Motor neuron (in vitro differentiated cells): ENCODE measurements around the gene CASP2. TPM values are rescaled to one million over a fixed set of nuclear protein-coding genes. Genes with fewer than 3 reads are reported as not detected.
A peak's percentile ranks its signal among the peaks of the same experiment; 100 is the strongest.
"Not testable (repeated sequence)": the region's sequence is repeated elsewhere in the genome, so short reads cannot be mapped to it uniquely, and the experiment has no call there.

Experiments used
- ATAC-seq, 8 experiments: fragments of 200-7000 bp; cut with Tn5 transposase; replicated peaks in 6 of 8; 2 replicates each; pipeline ENCODE4 v1.8.0; 2021; ENCODE audit warnings: mild to moderate bottlenecking in 8 of 8, moderate library complexity in 8 of 8
- H3K27ac ChIP-seq, 2 donors: fragments of 250-450 bp; sonication (Bioruptor Pico); 2 replicates each; pipeline ENCODE4 v1.9.0; 2021; ENCODE audit warnings: antibody characterized with exemption in 2 of 2, mild to moderate bottlenecking in 2 of 2, moderate library complexity in 1 of 2
- H3K4me1 ChIP-seq, 2 donors: fragments of 250-450 bp; sonication (Bioruptor Pico); replicated peaks in 1 of 2; 2 replicates each; pipeline ENCODE4 v1.6.1; 2021; ENCODE audit warnings: antibody characterized with exemption in 2 of 2, mild to moderate bottlenecking in 2 of 2, moderate library complexity in 1 of 2
- H3K4me3 ChIP-seq, 5 donors: fragments of 250-450 bp; sonication (Bioruptor Pico); 2 replicates each; pipeline ENCODE4 v1.9.0; 2021; ENCODE audit warnings: antibody characterized with exemption in 5 of 5, mild to moderate bottlenecking in 5 of 5, moderate library complexity in 4 of 5
- WGBS, 10 experiments: fragments of 450-650 bp; shearing (Covaris generic); methylation state at CpG; one replicate each; pipeline ENCODE4 v1.0.0; 2022; 5-methylcytosine and 5-hydroxymethylcytosine counted together
- in situ Hi-C, 9 experiments: fragments of 400-800 bp; cut with MboI; loops; one replicate each; pipeline ENCODE4 v1.15.0; 2021; ENCODE audit warnings: low sequenced_read_pairs in 9 of 9, low pct_unique_long_range_greater_than_20kb in 2 of 9; ENCODE audit not compliant: unreplicated experiment in 9 of 9
- total RNA-seq, 8 experiments: library from RNA; unstranded; fragments of 300-600 nt; gene quantifications; 2 replicates each; pipeline versions ENCODE4 v1.2.3 to v1.2.4, GENCODE V29; 2022

Gene CASP2
- total RNA-seq, 8 experiments from 2014 or later = 10.5 to 26.0 (median 14.1) TPM

DNA sequence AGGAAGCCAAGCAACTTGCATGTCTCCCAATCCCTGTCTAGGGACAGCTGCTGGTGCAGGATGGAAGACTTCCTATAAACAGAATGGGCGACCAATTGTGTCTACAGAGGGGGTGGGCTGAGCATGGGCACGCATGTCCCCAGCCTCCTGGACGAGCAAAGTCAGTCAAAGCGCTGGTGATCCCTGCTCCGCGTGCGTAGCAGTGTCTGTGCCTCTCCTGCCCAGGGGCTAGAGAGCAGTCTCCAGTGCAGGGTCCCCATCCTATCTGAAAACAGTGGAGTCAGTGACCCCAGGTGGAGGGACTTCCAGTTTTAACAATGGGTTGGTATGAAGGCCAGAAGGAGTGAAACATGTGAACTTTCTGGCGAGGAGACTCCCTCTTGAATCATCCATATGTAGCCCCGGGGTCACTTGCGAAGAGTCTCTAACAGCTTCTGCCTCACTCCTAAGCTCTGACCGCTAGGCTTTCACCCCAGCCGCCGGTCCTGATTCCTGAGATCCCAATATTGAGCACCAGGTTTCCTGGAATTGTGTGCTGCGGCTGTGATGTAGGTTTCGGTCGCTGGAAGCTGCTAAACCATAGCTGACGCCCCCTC is 714 bp upstream of the CASP2 start:
- no peak for ATAC-seq
- H3K4me3 ChIP-seq = peak overlapping the region; percentile 7 to 87 (median 76)
- peaks cover 27% of the 10 kb centered on the region in 2 donors for H3K4me1 ChIP-seq
- in situ Hi-C loops = loop anchor here in 1 of 9 experiments (25.0 kb wide), 1 partner anchor 100 kb away; the partner anchor contains the start of gene ZYX
- H3K27ac ChIP-seq = peak overlapping the region in 1 of 2 donors; percentile 2
- WGBS, 10 experiments = 91 to 100% (median 97%) methylated on average over 1 to 11 of the region's 17 CpGs; no CpG with 5 or more reads in 5 of the 10 experiments

DNA sequence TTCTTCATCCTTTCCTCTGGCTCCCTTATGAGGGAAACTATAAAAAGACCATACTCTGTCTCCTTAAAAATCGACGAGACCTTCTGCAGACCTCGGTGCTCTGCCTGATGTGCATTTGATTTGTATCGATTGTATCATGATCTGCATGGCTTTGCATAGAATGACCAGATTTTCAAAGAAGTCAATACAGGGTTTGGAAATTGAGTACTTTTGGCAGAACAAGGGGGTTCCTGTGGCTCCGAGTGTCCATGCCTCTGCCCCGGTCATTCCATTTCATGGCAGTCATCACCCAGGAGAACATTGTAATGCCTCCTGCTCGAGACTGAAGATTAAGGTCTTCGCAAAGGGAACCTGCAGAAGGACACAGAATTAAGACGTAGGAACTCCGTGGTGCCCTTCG is 685 bp downstream of the CASP2 start:
- in situ Hi-C loops = loop anchor here in 1 of 9 experiments (25.0 kb wide), 1 partner anchor 98 kb away; the partner anchor contains the start of gene ZYX
- 0 to 6% (median 3%) methylated on average over 4 to 8 of the region's 11 CpGs; no CpG with 5 or more reads in 1 of the 10 experiments for WGBS, 10 experiments

DNA sequence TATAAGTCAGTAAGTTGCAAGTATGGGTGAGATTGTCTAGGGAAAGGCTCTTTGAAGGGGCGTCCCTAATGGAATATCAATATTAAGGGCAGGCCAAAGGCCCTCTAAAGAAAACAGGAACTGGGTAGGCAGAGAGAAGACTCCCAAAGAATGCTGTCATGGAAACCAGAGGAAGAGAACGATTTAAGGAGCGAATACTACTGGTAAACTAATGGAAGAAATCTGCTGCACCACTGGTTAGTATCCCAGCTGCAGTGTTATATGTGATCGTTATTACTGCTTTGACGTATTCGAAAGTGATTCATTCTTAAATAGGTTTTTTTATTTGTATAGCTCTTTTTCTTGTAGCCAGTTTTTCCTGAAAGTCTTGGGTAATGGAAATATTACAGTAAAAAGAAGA is 1.3 kb downstream of the CASP2 start:
- Histone ChIP-seq H3K4me3 (peak overlapping the region; percentile 72 to 87 (median 76)), H3K27ac (no peak overlapping the region), H3K4me1 (peaks cover 17% of the 10 kb centered on the region in 2 donors)
- ATAC-seq = no peak
- WGBS, 10 experiments = 0 to 32% (median 15%) methylated on average over 1 to 5 of the region's 6 CpGs; no CpG with 5 or more reads in 2 of the 10 experiments
- in situ Hi-C loops = loop anchor here in 1 of 9 experiments (25.0 kb wide), 1 partner anchor 98 kb away; the partner anchor contains the start of gene ZYX

More for the DNA sequence above, 685 bp downstream of the CASP2 start:
- Histone ChIP-seq H3K27ac (peak overlapping the region; percentile 84 to 91), H3K4me3 (peak overlapping the region; percentile 72 to 87 (median 76)), H3K4me1 (peaks cover 20 to 21% of the 10 kb centered on the region in 2 donors)
- peak in 1 of 8 experiments; percentile 2 for ATAC-seq

DNA sequence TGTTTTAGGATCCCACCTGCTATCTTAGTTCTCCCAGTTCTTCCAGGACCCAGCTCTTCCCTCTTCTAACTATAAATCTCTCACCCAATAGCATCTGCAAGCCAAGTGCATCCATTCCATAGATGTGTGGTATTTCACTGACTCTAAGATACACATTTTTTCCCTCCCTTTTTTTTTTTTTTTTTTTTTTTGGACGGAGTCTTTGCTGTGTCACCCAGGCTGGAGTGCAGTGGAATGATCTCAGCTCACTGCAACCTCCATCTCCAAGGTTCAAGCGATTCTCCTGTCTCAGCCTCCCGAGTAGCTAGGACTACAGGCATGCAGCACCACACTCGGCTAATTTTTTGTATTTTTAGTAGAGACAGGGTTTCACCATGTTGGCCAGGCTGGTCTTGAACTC is 1.7 kb downstream of the CASP2 start:
- 0 to 67% (median 46%) methylated on average over 1 to 4 of the region's 4 CpGs; no CpG with 5 or more reads in 2 of the 10 experiments for WGBS, 10 experiments
- Histone ChIP-seq H3K4me1 (peaks cover 13 to 17% of the 10 kb centered on the region in 2 donors), H3K4me3 (peak overlapping the region; percentile 72 to 87 (median 76))
- H3K27ac ChIP-seq, ATAC-seq: not testable (repeated sequence)
- in situ Hi-C loops = loop anchor here in 1 of 9 experiments (25.0 kb wide), 1 partner anchor 97 kb away; the partner anchor contains the start of gene ZYX

DNA sequence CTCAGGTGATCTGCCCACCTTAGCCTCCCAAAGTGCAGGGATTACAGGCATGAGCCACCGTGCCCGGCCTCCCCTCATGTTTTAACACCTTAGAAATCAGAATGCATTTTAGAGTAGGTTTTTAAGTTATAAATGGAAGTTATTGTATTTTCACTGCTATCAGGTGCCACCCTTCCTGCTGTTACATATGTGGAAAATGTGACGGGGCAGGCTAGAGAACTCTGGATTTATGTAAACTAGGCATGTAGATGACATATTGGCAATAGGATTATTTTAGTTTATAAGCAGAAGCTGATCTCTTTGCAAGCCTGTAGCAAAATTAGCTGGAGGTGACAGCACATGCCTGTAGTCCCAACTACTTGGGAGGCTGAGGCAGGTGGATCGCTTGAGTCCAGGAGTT is 2.1 kb downstream of the CASP2 start:
- WGBS, 10 experiments = 60 to 98% (median 83%) methylated on average over 1 to 4 of the region's 4 CpGs; no CpG with 5 or more reads in 3 of the 10 experiments
- peak overlapping the region in 4 of 5 donors; percentile 72 to 84 (median 76) for H3K4me3 ChIP-seq
- peaks cover 11 to 17% of the 10 kb centered on the region in 2 donors for H3K4me1 ChIP-seq
- no peak for ATAC-seq
- no peak overlapping the region for H3K27ac ChIP-seq
- in situ Hi-C loops = loop anchor here in 1 of 9 experiments (25.0 kb wide), 1 partner anchor 97 kb away; the partner anchor contains the start of gene ZYX

DNA sequence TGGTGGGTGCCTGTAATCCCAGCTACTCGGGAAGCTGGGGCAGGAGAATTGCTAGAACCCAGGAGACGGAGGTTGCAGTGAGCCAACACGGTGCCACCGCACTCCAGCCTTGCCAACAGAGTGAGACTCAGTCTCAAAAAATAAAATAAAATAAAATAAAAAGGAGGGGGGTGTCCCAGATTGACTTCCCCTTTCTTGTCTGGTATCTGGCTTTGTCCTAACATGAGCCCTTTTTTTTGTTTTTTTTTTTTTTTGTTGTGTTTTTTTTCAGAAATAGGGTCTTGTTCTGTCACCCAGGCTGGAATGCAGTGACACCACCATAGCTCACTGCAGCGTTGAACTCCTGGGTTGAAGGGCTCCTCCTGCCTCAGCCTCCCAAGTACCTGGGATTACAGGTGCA is 4.7 kb downstream of the CASP2 start:
- H3K27ac ChIP-seq = no peak overlapping the region
- WGBS, 10 experiments = 96 to 100% (median 100%) methylated on average over 2 to 4 of the region's 5 CpGs; no CpG with 5 or more reads in 5 of the 10 experiments
- in situ Hi-C loops = loop anchor here in 1 of 9 experiments (25.0 kb wide), 1 partner anchor 94 kb away; the partner anchor contains the start of gene ZYX
- ATAC-seq = no peak
- no peak overlapping the region for H3K4me3 ChIP-seq
- H3K4me1 ChIP-seq = peaks cover 6 to 17% of the 10 kb centered on the region in 2 donors

DNA sequence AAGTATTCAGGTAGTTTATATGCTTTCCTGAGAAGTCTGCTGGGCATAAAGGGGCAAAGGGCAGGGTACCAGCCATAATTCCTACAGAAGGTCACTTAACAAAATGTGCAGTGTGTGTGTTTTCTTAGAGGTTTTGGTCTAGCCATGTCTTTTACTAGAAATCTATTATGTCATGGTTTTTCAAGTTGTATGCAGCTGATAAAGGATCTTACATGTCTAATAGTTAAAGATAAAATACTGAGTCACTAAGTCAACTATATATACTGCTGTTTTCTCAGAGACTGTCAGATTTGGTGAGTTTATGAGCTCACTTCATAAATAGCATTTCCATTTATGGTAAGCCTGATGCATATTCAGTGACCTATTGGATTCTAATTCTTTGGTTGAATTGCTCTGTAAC is 7.7 kb downstream of the CASP2 start:
- H3K4me1 ChIP-seq = peaks cover 0 to 3% of the 10 kb centered on the region in 2 donors
- in situ Hi-C loops = loop anchor here in 1 of 9 experiments (25.0 kb wide), 1 partner anchor 91 kb away; the partner anchor contains the start of gene ZYX
- H3K27ac ChIP-seq = no peak overlapping the region
- no peak overlapping the region for H3K4me3 ChIP-seq
- ATAC-seq = peak in 3 of 8 experiments; percentile 55 to 91 (median 64)

DNA sequence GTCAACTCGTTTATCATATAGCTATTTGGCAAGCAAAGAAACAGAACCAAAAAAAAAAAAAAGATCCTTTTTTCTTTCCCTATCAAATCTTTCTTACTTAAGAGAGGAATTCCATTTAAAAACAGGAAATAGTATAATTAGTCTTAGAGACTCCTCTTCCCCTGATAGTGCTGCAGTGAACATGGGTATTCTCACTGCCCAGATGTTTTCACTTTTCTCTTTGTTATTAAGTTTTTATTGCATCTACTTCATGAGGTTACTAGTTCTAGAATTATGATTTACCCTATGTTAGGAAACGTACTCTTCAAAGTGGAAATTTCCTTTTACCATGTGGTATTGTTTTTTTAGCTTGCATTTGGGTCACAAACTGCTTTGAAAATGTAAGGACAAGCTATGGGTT is 8.5 kb downstream of the CASP2 start:
- no peak overlapping the region for H3K27ac ChIP-seq
- H3K4me3 ChIP-seq = no peak overlapping the region
- no peak for ATAC-seq
- in situ Hi-C loops = loop anchor here in 1 of 9 experiments (25.0 kb wide), 1 partner anchor 91 kb away; the partner anchor contains the start of gene ZYX
- H3K4me1 ChIP-seq = no peaks in the 10 kb centered on the region
- WGBS, 10 experiments = 0 to 100% (median 91%) methylated on average over 1 to 2 of the region's 2 CpGs; no CpG with 5 or more reads in 1 of the 10 experiments

DNA sequence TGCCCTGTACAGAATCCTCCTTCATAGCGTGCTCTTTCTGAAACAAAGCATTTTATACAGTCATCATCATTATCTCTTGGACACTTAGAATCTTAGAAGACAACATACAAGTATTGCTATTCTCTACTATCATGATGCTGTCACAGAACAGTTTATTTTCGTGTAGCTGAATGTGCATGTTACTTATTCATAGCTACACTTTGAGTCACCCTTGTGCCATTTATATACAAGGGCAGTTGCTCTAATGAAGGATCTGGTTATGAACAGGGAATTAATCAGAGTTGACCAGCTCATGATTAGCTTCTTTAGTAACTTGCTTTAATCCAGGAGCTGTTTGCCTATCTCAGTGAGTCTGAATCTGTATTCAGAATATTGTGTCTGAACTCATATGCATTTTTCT is 11.2 kb downstream of the CASP2 start:
- WGBS, 10 experiments = 17 to 100% (median 78%) methylated on average over 1 to 2 of the region's 2 CpGs; no CpG with 5 or more reads in 4 of the 10 experiments
- ATAC-seq = no peak
- Histone ChIP-seq H3K4me1 (no peaks in the 10 kb centered on the region), H3K4me3 (no peak overlapping the region), H3K27ac (no peak overlapping the region)
- in situ Hi-C loops = loop anchor here in 1 of 9 experiments (25.0 kb wide), 1 partner anchor 88 kb away; the partner anchor contains the start of gene ZYX

DNA sequence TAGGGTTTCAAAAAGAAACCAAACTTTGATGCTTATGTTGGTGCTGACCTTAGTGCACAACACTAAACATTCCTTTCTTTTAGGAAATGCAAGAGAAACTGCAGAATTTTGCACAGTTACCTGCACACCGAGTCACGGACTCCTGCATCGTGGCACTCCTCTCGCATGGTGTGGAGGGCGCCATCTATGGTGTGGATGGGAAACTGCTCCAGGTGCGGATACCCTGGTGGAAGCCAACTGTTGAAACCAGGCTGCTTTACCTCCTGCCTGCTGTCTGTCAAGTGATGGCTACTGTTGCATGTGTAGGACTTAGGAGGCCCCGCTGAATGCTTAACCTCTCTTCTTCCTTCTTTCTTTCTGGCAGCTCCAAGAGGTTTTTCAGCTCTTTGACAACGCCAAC is 11.7 kb downstream of the CASP2 start:
- Histone ChIP-seq H3K27ac (no peak overlapping the region), H3K4me1 (no peaks in the 10 kb centered on the region), H3K4me3 (no peak overlapping the region)
- 60 to 100% (median 83%) methylated on average over 1 to 7 of the region's 8 CpGs; no CpG with 5 or more reads in 3 of the 10 experiments for WGBS, 10 experiments
- in situ Hi-C loops = loop anchor here in 1 of 9 experiments (25.0 kb wide), 1 partner anchor 87 kb away; the partner anchor contains the start of gene ZYX
- peak in 2 of 8 experiments; percentile 39 to 64 for ATAC-seq

DNA sequence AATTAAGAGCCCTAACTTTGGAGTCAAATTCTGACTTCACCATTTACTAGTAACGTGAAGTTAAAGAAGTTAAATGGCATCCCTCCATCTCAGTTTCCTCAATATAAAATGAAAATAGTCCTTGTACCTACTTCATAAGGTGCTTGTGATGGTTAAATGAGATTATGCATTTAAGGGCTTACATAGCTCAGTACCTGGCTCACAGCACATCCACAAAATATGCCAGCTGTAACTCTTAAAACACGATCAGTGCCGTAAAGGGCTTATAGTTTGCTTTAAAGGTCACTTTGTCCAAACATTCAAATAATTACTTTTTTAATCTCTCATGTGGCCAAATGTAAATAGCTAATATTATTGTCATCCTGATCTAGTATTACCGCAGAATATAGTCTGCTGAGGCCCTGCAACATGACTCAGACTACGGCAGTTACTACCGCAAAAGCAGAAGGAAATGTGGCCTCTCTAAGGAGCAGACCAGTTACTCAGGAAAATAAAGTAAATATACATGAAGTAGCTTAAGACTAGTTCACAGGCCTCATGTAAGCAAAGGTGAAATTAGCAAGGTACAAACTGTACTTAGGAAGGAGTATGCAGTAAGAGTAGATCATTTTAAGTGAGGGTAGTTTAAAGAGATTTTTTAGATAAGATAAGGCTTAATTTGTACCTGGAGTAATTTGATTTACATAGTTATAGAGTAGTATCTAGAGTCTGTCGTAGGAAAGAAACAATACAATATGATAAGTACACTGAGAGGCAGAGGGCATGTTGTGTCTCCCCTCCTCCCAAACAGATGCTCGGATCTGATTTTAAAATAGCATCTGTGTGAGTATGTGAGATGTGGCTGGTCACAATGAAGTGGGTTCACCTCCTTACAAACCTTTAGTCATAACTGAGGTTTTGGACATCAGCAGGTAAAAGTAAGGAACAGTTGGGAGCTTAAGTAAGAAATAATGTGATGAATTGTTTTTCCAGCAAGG is 13.1 kb downstream of the CASP2 start:
- Histone ChIP-seq H3K4me1 (no peaks in the 10 kb centered on the region), H3K4me3 (no peak overlapping the region), H3K27ac (no peak overlapping the region)
- 86 to 100% (median 98%) methylated on average over 5 to 8 of the region's 8 CpGs; no CpG with 5 or more reads in 2 of the 10 experiments for WGBS, 10 experiments
- no peak for ATAC-seq
- in situ Hi-C loops = no loop called here

DNA sequence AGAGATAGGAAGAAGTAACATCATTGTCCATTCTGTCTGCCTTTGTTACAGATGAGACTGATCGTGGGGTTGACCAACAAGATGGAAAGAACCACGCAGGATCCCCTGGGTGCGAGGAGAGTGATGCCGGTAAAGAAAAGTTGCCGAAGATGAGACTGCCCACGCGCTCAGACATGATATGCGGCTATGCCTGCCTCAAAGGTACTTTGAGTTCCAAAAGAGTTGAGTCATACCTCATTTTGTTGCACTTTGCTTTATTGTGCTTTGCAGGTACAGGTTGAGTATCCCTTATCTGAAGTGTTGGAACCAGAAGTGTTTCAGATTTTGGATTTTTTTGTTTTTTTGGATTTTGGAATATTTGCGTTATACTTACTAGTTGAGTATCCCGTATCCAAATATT is 15.6 kb downstream of the CASP2 start:
- H3K27ac ChIP-seq = no peak overlapping the region
- ATAC-seq = no peak
- no peak overlapping the region for H3K4me3 ChIP-seq
- WGBS, 10 experiments = 86 to 100% (median 98%) methylated on average over 1 to 10 of the region's 10 CpGs
- in situ Hi-C loops = no loop called here
- H3K4me1 ChIP-seq = no peaks in the 10 kb centered on the region
